Measurements from ENCODE around the gene PSIP1. TPM values are rescaled to one million over a fixed set of nuclear protein-coding genes. Genes with fewer than 3 reads are reported as not detected.

The PSIP1 gene
- total RNA-seq, 1 experiment from 2014 or later: 67.8 TPM

- H3K27me3 ChIP-seq (ENCODE audit: insufficient read depth, low read depth): no peaks in the 10 kb centered on the region
- no TSS peak for BruUV-seq (replicated peaks)
These were observed 9.0 kb downstream of the PSIP1 start for GRCh38 chr9:15501803-15502202.

GRCh38 chr9:15501179-15501578 is 9.6 kb downstream of the PSIP1 start:
- Histone ChIP-seq H3K9me2 (ENCODE audit: insufficient read depth) (no peaks in the 10 kb centered on the region), H2AFZ (no peak overlapping the region), H3K27me3 (ENCODE audit: insufficient read depth, low read depth) (no peaks in the 10 kb centered on the region), H3F3A (ENCODE audit: insufficient read depth, low read depth) (no peaks in the 10 kb centered on the region), H3K9me3 (ENCODE audit: insufficient read depth, low read depth) (no peaks in the 10 kb centered on the region), H3K4me1 (replicated peaks; ENCODE audit: insufficient read depth) (no peaks in the 10 kb centered on the region), H3K27ac (no peak overlapping the region), H3K36me3 (ENCODE audit: low read depth) (no peaks in the 10 kb centered on the region), H3K79me2 (ENCODE audit: low read depth) (peaks cover 4% of the 10 kb centered on the region; the same call in 1 of the 2 replicates), H3K4me3 (no peak overlapping the region), H3K4me2 (no peak overlapping the region), H4K20me1 (ENCODE audit: insufficient read depth) (no peaks in the 10 kb centered on the region; the same call in 1 of the 2 replicates)
- ChIA-PET POLR2A (ENCODE audit: unreplicated experiment) (no interaction called here), CTCF (no interaction called here)
- no TSS peak for BruUV-seq (replicated peaks)
- TF ChIP-seq EZH2 (IDR thresholded peaks at IDR 0.05; ENCODE audit: low read depth) (no peak), CTCF (conservative IDR thresholded peaks at IDR 0.05) (no peak)
- intact Hi-C loops (cut with micrococcal nuclease; ENCODE audit: unreplicated experiment): no loop called here
- no peak for DNase-seq

More at GRCh38 chr9:15501803-15502202, 9.0 kb downstream of the PSIP1 start:
- ChIA-PET POLR2A (ENCODE audit: unreplicated experiment) (no interaction called here), CTCF (no interaction called here)
- TF ChIP-seq EZH2 (IDR thresholded peaks at IDR 0.05; ENCODE audit: low read depth) (no peak), CTCF (conservative IDR thresholded peaks at IDR 0.05) (no peak)
- no peaks in the 10 kb centered on the region for H3K9me2 ChIP-seq (ENCODE audit: insufficient read depth)
- intact Hi-C loops (cut with micrococcal nuclease; ENCODE audit: unreplicated experiment): no loop called here
- H3K9me3 ChIP-seq (ENCODE audit: insufficient read depth, low read depth): no peaks in the 10 kb centered on the region
- no peaks in the 10 kb centered on the region for H3K4me1 ChIP-seq (replicated peaks; ENCODE audit: insufficient read depth)
- H3K4me3 ChIP-seq: no peak overlapping the region
- H3K79me2 ChIP-seq (ENCODE audit: low read depth): peaks cover 4% of the 10 kb centered on the region; the same call in 1 of the 2 replicates
- no peak for DNase-seq
- H3K27ac ChIP-seq: no peak overlapping the region
- H4K20me1 ChIP-seq (ENCODE audit: insufficient read depth): no peaks in the 10 kb centered on the region; the same call in 1 of the 2 replicates
- no peaks in the 10 kb centered on the region for H3K36me3 ChIP-seq (ENCODE audit: low read depth)
- H3K4me2 ChIP-seq: no peak overlapping the region
- no peaks in the 10 kb centered on the region for H3F3A ChIP-seq (ENCODE audit: insufficient read depth, low read depth)
- no peak overlapping the region for H2AFZ ChIP-seq

- Histone ChIP-seq H3K79me2 (ENCODE audit: low read depth) (peaks cover 4% of the 10 kb centered on the region; the same call in 1 of the 2 replicates), H3K27me3 (ENCODE audit: insufficient read depth, low read depth) (no peaks in the 10 kb centered on the region), H3K27ac (no peak overlapping the region), H3K4me1 (replicated peaks; ENCODE audit: insufficient read depth) (no peaks in the 10 kb centered on the region), H3K36me3 (ENCODE audit: low read depth) (no peaks in the 10 kb centered on the region), H4K20me1 (ENCODE audit: insufficient read depth) (no peaks in the 10 kb centered on the region; the same call in 1 of the 2 replicates), H3K9me2 (ENCODE audit: insufficient read depth) (no peaks in the 10 kb centered on the region), H3F3A (ENCODE audit: insufficient read depth, low read depth) (no peaks in the 10 kb centered on the region), H3K4me3 (no peak overlapping the region), H3K4me2 (no peak overlapping the region), H2AFZ (no peak overlapping the region), H3K9me3 (ENCODE audit: insufficient read depth, low read depth) (no peaks in the 10 kb centered on the region)
- no peak for DNase-seq
- intact Hi-C loops (cut with micrococcal nuclease; ENCODE audit: unreplicated experiment): no loop called here
- ChIA-PET POLR2A (ENCODE audit: unreplicated experiment) (no interaction called here), CTCF (no interaction called here)
- BruUV-seq (replicated peaks): no TSS peak
- TF ChIP-seq EZH2 (IDR thresholded peaks at IDR 0.05; ENCODE audit: low read depth) (no peak), CTCF (conservative IDR thresholded peaks at IDR 0.05) (no peak)
These were observed 11.6 kb downstream of the PSIP1 start for GRCh38 chr9:15499139-15499538.

Measured in PC-9 (cell line).